Mucosa of descending colon (tissue), 3 donors: Measurements from ENCODE around the gene THADA. TPM values are rescaled to one million over a fixed set of nuclear protein-coding genes. Genes with fewer than 3 reads are reported as not detected.

ENCODE experiments used
- ATAC-seq: fragments of 200-7000 bp; cut with Tn5 transposase; one replicate; pipeline ENCODE4 v1.9.1; 2020; ENCODE audit warnings: mild to moderate bottlenecking, moderate library complexity
- DNase-seq, 3 donors: peaks; one replicate each; pipeline ENCODE4 v3.0.0-alpha.2; 2020
- H3K36me3 ChIP-seq: fragments of 200-600 bp; one replicate; pipeline ENCODE4 v1.8.0; 2021; ENCODE audit warnings: low read depth, mild to moderate bottlenecking
- H3K4me1 ChIP-seq: fragments of 200-600 bp; one replicate; pipeline ENCODE4 v1.8.0; 2021; ENCODE audit warnings: low read depth, mild to moderate bottlenecking
- H3K4me3 ChIP-seq: fragments of 200-600 bp; one replicate; pipeline ENCODE4 v1.8.0; 2021; ENCODE audit warnings: mild to moderate bottlenecking
- H3K9me3 ChIP-seq: fragments of 200-600 bp; one replicate; pipeline ENCODE4 v1.8.0; 2021; ENCODE audit warnings: mild to moderate bottlenecking
- CTCF ChIP-seq: fragments of 200-600 bp; IDR thresholded peaks from one replicate; pipeline ENCODE4 v1.8.0; 2022; ENCODE audit warnings: antibody characterized with exemption, mild to moderate bottlenecking
- intact Hi-C, 2 donors: fragments of 100-400 bp; cut with DNase I in 1 of 2; cut with micrococcal nuclease in 1 of 2; formaldehyde crosslinking; loops; one replicate each; pipeline versions ENCODE4 v1.11.0 to v1.11.1; 2022; cut with DNase I, micrococcal nuclease
- total RNA-seq, 3 donors: library from RNA; stranded (reverse); fragmentation: NEBNext Ultra II Directional in 2 of 3; extraction: Animal tissue kit (Norgen Biotek cat#: 25700) in 2 of 3; gene quantifications; one replicate each; pipeline versions ENCODE4 v1.2.1 to v1.2.4, GENCODE V29; 2021 to 2023
- donor health status: DM: no; HTN: no; CAD: no; lungs with moderate emphysema.
- donor health status: DM: no; HTN: no; CAD: no.
- donor health status: DM: no; HTN: yes; CAD: no.

Gene THADA
- total RNA-seq, 3 donors from 2014 or later = 20.1 to 26.7 (median 25.3) TPM

DNA sequence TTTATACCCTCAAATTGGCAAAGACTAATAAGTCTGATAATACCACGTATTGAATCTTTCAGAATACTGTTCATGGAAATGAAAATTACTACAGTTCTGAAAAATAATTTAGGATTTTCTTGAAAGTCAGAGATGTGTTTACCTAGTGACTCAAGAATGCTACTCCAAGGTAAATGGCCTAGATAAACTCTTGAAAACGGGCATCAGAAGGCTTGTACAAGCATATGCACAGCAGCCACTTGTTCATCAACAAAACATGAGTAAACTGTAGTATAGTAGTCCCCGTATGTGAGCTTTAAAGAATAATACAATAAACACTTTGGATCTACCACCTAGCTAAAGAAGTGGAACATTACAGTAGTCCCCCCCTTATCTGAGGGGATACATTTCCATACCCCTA, 157.5 kb downstream of the THADA start:
- Histone ChIP-seq H3K4me1 (peaks cover 10% of the 10 kb centered on the region), H3K9me3 (no peaks in the 10 kb centered on the region), H3K4me3 (no peak overlapping the region), H3K36me3 (no peaks in the 10 kb centered on the region)
- TF ChIP-seq CTCF = no peak
- ATAC-seq (no peak), DNase-seq (no peak)
- intact Hi-C loops = no loop called here

DNA sequence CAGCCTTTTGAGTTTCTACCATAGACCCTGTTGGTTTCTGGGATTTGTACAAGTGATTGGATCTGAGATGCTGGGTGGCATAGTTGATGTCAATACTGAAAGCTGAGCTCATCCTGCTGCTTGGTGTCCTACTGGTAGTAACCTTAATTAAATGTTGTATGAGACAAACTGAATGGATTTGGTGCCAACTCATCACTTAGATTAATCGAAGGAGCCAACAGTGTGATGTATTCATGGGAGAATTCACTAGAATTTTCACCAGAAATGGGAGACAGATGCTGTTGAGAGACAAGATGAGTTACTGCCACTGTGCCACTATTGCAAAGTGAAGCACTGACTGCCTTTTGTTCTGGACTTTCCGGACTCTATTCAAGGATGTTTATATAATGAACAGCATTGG, 158.5 kb downstream of the THADA start:
- intact Hi-C loops = no loop called here

GRCh38 chr2:43436431-43436830, 159.4 kb downstream of the THADA start:
- no peak for ATAC-seq
- TF ChIP-seq CTCF = no peak
- H3K4me1 ChIP-seq = peaks cover 10% of the 10 kb centered on the region
- intact Hi-C loops = no loop called here
- no peaks in the 10 kb centered on the region for H3K36me3 ChIP-seq
- DNase-seq = no peak
- H3K9me3 ChIP-seq = no peaks in the 10 kb centered on the region
- H3K4me3 ChIP-seq = no peak overlapping the region

More for the DNA sequence above, 158.5 kb downstream of the THADA start:
- no peak for TF ChIP-seq CTCF
- no peaks in the 10 kb centered on the region for H3K36me3 ChIP-seq
- no peak overlapping the region for H3K4me3 ChIP-seq
- ATAC-seq (no peak), DNase-seq (no peak)
- no peaks in the 10 kb centered on the region for H3K9me3 ChIP-seq
- peaks cover 10% of the 10 kb centered on the region for H3K4me1 ChIP-seq

GRCh38 chr2:43435746-43436145, 160.1 kb downstream of the THADA start:
- H3K9me3 ChIP-seq = no peaks in the 10 kb centered on the region
- H3K36me3 ChIP-seq = no peaks in the 10 kb centered on the region
- no peak for ATAC-seq
- DNase-seq = no peak
- intact Hi-C loops = no loop called here
- H3K4me3 ChIP-seq = no peak overlapping the region
- no peak for TF ChIP-seq CTCF
- H3K4me1 ChIP-seq = peaks cover 5% of the 10 kb centered on the region

- no peak for TF ChIP-seq CTCF
- H3K36me3 ChIP-seq = no peaks in the 10 kb centered on the region
- intact Hi-C loops = no loop called here
- no peaks in the 10 kb centered on the region for H3K9me3 ChIP-seq
- DNase-seq (no peak), ATAC-seq (no peak)
- peaks cover 16% of the 10 kb centered on the region for H3K4me1 ChIP-seq
- no peak overlapping the region for H3K4me3 ChIP-seq
Observed at GRCh38 chr2:43430489-43430888, 165.3 kb downstream of the THADA start.

- Histone ChIP-seq H3K4me1 (peaks cover 20% of the 10 kb centered on the region), H3K4me3 (no peak overlapping the region), H3K9me3 (no peaks in the 10 kb centered on the region), H3K36me3 (no peaks in the 10 kb centered on the region)
- DNase-seq (no peak), ATAC-seq (no peak)
- intact Hi-C loops = no loop called here
- TF ChIP-seq CTCF = no peak
Observed at GRCh38 chr2:43429369-43429768, 166.5 kb downstream of the THADA start.
